Measurements from ENCODE around the gene LRRC7.

DNA sequence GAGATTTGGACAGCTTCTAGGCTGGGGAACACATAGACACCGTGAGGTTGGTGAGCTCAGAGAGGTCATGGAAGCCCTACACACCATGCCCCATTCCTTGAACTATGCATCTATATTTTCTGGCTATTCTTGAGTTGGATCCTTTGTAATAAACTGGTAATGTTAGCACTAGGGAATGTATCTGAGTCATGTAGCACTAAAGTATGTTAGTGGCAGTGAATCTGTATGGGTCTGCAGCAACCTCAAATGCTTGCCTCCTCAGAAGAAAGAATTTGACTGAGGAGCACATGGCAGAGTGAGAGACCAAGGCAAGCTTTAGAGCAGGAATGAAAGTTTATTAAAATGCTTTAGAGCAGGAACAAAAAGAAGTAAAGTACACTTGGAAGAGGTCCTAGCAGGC, 43.7 kb upstream of the LRRC7 start:
- TF ChIP-seq POLR2AphosphoS5 (IDR thresholded peaks at IDR 0.05; ENCODE audit: borderline replicate concordance, low read depth, low read length) (no peak), EZH2 (IDR thresholded peaks at IDR 0.05) (no peak)

Data from SK-N-MC (cell line).